ENCODE data around the gene DDX41. TPM values are rescaled to one million over a fixed set of nuclear protein-coding genes. Genes with fewer than 3 reads are reported as not detected.
"Not testable (repeated sequence)": the region's sequence is repeated elsewhere in the genome, so short reads cannot be mapped to it uniquely, and the experiment has no call there.

DDX41 gene
- polyA plus RNA-seq = 74.2 TPM

DNA sequence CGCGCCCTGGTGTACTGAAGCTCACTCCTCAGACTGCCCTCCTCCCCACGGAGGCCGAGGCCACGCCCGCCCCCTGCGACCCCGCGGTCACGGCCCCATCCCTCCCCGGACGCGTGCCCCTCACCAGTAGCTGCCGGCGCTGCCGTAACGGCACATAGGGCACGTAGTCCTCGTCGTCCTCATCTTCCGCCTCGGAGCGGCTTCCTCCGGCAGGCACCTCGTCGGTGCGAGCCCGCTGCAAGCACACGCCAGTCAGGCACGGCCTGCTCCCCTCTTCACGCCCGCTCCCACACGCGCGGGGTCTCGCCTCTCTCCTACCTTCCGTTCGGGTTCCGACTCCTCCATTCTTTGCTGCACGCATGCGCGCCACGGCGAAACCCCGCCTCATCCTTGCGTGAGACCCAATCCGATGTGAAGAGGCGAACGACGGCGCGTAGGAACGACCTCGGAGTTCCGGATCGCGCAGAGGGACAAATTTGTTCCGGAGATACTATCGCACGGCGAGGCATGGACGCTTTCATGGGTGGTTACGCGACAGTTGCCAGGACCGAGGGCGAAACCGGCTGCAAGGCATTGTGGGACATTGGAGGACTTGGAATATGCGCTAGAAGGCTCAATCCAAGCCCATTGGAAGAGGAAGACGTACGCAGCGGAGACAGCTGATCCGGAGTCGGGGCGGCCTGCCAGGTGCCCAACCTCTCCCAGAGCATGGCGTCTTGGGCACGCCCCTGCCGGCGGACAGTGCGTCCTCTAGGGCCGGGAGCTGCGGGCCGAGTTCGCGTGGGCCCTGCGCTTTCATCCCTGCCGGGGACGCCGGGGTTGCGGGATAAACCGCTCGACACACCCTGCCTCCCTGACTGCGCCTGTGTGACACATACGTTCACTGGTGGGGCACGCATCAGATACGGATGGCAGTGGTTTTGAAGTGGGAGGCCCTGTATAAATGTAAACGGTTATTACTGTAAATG, at the start of gene DDX41:
DDX41 (minus strand) TSS at position 361 of the 968 bp plus-strand sequence; CDS start at position 345, 16 bp downstream.
- H3K36me3 Mint-ChIP-seq = peaks cover 2% of the 10 kb centered on the region
- H3K4me1 Mint-ChIP-seq = peaks cover 4 to 30% (median 29%) of the 10 kb centered on the region in 3 donors
- peak within 1 kb of the TSS; percentile 54 to 95 (median 63) for H3K27ac Mint-ChIP-seq
- H3K9me3 Mint-ChIP-seq = no peaks in the 10 kb centered on the region
- H3K4me3 Mint-ChIP-seq = peak within 1 kb of the TSS; percentile 81 to 100 (median 98)
- H3K27me3 Mint-ChIP-seq = no peaks in the 10 kb centered on the region

DNA sequence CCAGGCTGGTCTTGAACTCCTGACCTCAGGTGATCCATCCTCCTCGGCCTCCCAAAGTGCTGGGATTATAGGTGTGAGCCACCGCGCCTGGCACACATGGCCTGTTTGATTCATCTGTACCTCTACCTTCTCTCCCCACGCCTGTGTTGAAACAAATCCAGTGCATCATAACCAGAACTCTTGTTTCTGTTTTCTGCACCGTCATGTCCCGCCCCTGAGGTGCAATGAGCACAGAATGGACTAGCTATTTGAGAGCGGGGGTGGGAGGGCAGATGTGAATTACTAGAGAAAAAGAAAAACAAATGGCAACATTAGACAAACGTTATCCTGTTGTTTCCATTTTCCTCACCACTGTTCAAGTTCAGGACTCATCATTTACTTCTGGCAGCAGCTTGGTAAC, 48.3 kb upstream of the DDX41 start:
- no peak overlapping the region for H3K27ac Mint-ChIP-seq
- no peak overlapping the region for H3K4me3 Mint-ChIP-seq
- H3K4me1 Mint-ChIP-seq = peaks cover 0 to 4% (median 0%) of the 10 kb centered on the region in 3 donors
- no peaks in the 10 kb centered on the region for H3K36me3 Mint-ChIP-seq
- H3K9me3 Mint-ChIP-seq = peaks cover 0 to 2% (median 0%) of the 10 kb centered on the region in 3 donors
- peaks cover 6% of the 10 kb centered on the region for H3K27me3 Mint-ChIP-seq

DNA sequence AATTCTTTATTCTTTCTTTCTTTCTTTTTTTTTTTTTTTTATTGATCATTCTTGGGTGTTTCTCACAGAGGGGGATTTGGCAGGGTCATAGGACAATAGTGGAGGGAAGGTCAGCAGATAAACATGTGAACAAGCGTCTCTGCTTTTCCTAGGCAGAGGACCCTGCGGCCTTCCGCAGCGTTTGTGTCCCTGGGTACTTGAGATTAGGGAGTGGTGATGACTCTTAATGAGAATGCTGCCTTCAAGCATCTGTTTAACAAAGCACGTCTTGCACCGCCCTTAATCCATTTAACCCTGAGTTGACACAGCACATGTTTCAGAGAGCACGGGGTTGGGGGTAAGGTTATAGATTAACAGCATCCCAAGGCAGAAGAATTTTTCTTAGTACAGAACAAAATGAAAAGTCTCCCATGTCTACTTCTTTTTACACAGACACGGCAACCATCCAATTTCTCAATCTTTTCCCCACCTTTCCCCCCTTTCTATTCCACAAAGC, 42.7 kb upstream of the DDX41 start:
- H3K9me3 Mint-ChIP-seq, H3K4me3 Mint-ChIP-seq, H3K27me3 Mint-ChIP-seq, H3K36me3 Mint-ChIP-seq, H3K27ac Mint-ChIP-seq, H3K4me1 Mint-ChIP-seq: not testable (repeated sequence)

DNA sequence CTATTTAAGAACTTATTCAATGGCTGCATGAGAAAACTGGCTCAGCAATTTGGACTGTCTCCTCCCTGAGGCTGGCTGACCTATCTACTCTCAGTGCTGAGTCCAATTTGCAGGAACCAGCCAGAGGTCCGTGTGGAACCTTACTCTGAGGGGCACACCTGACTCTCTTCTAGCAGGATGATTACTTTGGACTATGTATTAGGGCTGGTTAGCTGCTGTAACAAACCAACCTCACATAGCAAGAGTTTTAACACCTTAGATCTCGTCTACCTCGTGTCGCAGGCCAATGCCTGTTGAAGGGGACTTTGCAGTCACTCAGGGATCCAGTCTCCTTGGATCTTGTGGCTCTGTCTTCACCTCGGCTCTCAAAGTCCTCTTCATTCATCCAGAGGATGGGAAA, 41.0 kb upstream of the DDX41 start:
- Mint-ChIP-seq H3K27me3 (no peaks in the 10 kb centered on the region), H3K4me3 (no peak overlapping the region), H3K27ac (no peak overlapping the region), H3K36me3 (no peaks in the 10 kb centered on the region), H3K9me3 (no peaks in the 10 kb centered on the region), H3K4me1 (peaks cover 10 to 16% (median 14%) of the 10 kb centered on the region in 3 donors)

DNA sequence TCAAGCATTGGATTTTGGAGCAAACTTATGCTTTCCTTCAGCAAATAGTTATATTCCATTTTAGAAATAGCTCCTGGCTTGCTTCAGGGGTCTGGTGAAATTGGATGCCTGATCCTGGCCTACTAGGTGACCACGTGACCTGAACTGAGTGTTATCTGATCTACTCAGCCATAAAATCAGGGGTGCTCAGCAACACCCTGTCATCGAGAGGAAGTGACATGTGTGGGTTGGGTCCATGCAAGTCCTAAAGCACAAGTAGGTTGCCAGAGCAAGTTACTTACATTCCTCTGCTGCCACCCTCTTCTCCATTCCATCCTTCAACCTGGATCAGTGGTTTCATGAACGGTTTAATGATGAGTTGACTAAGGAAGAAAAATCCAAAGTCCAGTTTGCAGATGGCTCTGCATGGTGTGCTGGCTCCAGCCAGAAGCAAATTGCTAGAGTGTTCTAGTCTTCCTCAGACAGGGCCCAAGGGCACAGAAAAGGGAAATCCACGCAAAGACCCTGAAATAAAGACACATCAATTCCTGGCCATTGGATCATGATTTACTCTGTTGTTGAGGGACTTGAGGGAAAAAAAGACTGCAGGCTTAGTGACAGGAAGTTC, 40.4 kb upstream of the DDX41 start:
- no peak overlapping the region for H3K4me3 Mint-ChIP-seq
- H3K4me1 Mint-ChIP-seq = peaks cover 14 to 20% (median 20%) of the 10 kb centered on the region in 3 donors
- H3K9me3 Mint-ChIP-seq = no peaks in the 10 kb centered on the region
- peak overlapping the region in 1 of 3 donors; percentile 86 for H3K27ac Mint-ChIP-seq
- H3K36me3 Mint-ChIP-seq = no peaks in the 10 kb centered on the region
- no peaks in the 10 kb centered on the region for H3K27me3 Mint-ChIP-seq

DNA sequence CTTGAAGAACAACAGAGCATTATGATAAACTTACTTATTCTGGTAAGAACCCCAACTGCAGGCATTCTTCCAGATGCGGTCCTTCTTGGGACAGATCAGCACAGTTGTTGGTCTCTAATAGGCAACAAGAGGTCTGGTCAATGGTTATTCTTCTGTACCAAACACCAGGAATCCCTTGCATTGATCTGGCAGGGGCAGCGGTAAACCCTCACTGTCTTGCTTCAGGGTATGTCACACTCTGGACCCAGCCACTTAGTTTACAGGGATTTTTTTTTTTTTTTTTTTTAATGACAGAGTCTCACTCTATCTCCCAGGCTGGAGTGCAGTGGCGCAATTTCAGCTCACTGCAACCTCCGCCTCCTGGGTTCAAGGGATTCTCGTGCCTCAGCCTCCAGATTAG, 38.9 kb upstream of the DDX41 start:
- H3K27me3 Mint-ChIP-seq = no peaks in the 10 kb centered on the region
- peaks cover 18 to 23% (median 21%) of the 10 kb centered on the region in 3 donors for H3K4me1 Mint-ChIP-seq
- H3K36me3 Mint-ChIP-seq = no peaks in the 10 kb centered on the region
- H3K27ac Mint-ChIP-seq = no peak overlapping the region
- H3K4me3 Mint-ChIP-seq = peak overlapping the region in 1 of 4 donors; percentile 93
- H3K9me3 Mint-ChIP-seq = no peaks in the 10 kb centered on the region

DNA sequence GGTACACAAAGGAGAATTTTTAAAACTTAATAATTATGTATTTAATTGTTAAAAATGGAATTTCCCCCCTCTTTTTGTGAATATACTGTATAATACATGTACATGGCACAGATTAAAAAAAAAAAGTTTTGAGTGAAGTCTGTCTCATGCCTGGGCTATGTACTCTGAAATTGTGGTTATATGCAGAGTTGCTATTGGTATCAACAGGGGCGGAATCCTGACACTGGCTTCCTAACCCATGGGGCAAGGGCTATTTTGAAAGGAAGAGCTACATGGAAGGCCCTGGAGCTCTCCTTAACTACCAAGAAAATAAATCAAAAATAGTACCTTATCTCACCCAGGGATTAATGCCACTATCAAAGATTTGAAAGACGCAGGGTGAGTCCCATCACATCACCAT, 38.5 kb upstream of the DDX41 start:
- Mint-ChIP-seq H3K36me3 (no peaks in the 10 kb centered on the region), H3K9me3 (no peaks in the 10 kb centered on the region), H3K27me3 (no peaks in the 10 kb centered on the region), H3K27ac (peak overlapping the region in 1 of 3 donors; percentile 95), H3K4me1 (peaks cover 20 to 25% (median 21%) of the 10 kb centered on the region in 3 donors), H3K4me3 (peak overlapping the region; percentile 56 to 97 (median 86))

DNA sequence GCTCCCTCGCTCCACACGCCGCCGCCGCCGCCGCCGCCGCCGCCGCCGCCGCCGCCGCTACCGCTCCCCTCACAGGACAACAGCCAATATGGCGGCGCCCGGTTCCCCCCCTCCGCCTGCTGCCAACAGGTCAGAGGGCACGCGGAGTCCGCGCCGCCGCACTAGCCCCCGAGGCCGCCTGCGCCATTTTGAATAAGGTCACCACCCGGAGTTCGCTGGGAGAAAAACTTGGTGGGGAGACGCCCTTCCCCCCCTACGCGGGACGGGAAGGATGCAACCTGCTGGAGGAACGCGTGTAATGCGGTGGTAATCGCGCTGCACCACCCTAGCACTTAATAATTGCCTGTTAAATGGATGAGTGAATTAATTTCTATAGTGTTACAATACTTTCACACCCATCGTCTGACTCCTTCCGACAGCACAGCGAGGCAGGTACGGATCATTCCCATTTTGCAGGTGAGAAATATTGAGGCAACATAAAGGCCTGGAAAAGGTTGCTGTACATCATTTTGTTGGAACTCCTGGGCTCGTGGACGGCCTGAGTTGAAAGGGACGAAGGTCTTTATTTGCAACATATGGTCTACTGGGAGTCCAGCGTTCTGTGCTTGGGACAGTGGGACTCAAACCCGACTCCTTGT, 37.8 kb upstream of the DDX41 start, which contains the start of gene FAM193B:
FAM193B (minus strand) TSS at position 90 of the 638 bp plus-strand sequence. CDS start 105 bp downstream, outside the sequence.
- peaks cover 21 to 27% (median 22%) of the 10 kb centered on the region in 3 donors for H3K4me1 Mint-ChIP-seq
- H3K4me3 Mint-ChIP-seq = peak within 1 kb of the TSS; percentile 79 to 97 (median 95)
- H3K36me3 Mint-ChIP-seq = no peaks in the 10 kb centered on the region
- no peaks in the 10 kb centered on the region for H3K9me3 Mint-ChIP-seq
- no peaks in the 10 kb centered on the region for H3K27me3 Mint-ChIP-seq
- H3K27ac Mint-ChIP-seq = peak within 1 kb of the TSS; percentile 51 to 95 (median 93)

DNA sequence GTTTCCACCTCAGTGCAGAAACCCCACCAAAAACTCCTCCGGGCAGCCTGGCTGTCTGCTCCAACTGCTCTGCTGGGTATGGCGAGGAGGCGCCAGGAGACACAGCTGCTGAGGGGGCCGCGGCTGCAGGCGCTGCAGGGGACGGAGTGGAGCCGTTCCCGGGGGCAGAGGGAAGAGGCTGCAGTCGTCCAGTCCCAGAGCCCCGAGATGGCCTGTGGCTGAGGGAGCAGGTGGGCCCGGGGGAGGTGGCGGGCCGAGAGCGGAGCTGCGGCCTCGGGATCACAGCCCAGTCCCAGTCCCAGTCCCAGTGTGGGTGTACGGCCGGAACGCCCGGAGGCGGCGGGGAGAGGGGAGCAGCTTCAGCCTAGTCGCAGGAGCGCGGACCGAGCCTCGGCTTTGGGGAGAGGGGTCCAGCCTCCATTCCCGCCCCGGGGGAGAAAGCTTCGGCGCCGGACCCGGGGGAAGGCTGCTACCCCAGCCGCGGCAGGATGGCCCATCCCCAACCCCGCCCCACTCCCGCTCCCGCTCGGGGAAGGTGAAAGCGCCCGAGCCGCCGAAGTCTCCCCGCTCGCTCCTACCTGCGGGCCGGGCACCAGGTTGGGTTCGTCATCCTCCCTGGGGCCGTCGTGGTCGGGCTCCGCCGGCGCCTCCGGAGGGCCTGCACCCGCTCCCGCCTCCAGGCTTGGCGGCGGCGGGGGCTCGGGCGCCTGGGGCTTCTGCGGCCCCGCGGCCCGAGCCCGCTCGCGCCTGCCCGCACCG, 37.1 kb upstream of the DDX41 start:
- no peaks in the 10 kb centered on the region for H3K36me3 Mint-ChIP-seq
- no peaks in the 10 kb centered on the region for H3K9me3 Mint-ChIP-seq
- H3K27ac Mint-ChIP-seq = peak overlapping the region in 1 of 3 donors; percentile 51
- H3K4me3 Mint-ChIP-seq = peak overlapping the region; percentile 77 to 93 (median 85)
- H3K4me1 Mint-ChIP-seq = peaks cover 21 to 27% (median 22%) of the 10 kb centered on the region in 3 donors
- H3K27me3 Mint-ChIP-seq = no peaks in the 10 kb centered on the region

DNA sequence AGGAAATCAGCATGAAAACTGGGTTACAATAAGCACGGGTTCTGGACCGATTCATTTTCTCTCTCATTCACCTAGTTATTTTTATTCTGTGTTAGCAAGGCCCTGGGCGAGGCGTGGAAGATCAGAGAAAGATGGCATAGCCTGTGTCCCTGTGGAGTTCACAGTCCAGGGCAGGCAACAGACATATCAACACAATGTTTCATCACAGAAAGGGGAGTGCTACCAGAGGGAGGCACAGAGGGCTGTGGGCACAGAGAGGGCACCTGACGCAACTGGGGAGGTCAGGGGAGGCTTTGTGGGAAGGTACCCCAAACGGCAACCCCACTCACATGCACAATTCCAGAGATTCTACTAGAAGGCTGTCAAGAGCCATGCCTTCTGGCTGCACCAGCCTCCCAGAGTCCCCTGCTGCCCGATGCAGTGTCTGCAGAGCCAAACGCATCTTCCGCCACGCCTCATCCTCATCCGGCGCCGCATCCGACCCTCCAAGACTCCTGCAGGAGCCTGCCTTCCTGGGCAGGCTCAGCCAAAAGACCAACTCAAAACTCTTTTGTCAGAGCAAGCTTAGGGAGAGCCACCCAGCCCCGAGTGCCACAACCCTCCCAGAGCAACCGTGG, 36.2 kb upstream of the DDX41 start:
- Mint-ChIP-seq H3K27ac (peak overlapping the region; percentile 46 to 94 (median 51)), H3K36me3 (peaks cover under 1% of the 10 kb centered on the region), H3K9me3 (no peaks in the 10 kb centered on the region), H3K4me3 (peak overlapping the region; percentile 77 to 88 (median 84)), H3K27me3 (no peaks in the 10 kb centered on the region), H3K4me1 (peaks cover 22 to 32% (median 24%) of the 10 kb centered on the region in 3 donors)

DNA sequence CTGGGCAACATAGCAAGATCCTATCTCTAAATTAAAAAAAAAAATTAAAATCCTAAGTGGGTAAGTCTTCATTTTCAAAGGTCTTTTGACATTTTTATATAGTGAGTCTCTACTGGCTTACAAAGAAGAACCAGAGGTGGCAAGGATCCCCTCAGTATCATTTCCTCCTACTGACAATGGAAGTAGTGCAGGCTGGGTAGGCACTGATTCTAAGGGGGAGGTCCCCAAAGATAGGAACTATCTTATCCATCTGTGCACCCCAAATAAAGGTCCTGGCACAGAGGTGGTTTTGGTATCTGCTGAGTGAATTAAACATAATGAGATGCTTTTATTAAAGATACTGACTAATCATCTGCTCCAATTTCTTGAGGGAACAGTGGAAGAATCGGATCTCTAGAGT, 33.4 kb upstream of the DDX41 start:
- peak overlapping the region in 2 of 4 donors; percentile 38 to 72 for H3K4me3 Mint-ChIP-seq
- H3K27ac Mint-ChIP-seq = peak overlapping the region in 1 of 3 donors; percentile 46
- no peaks in the 10 kb centered on the region for H3K9me3 Mint-ChIP-seq
- H3K36me3 Mint-ChIP-seq = peaks cover 3% of the 10 kb centered on the region
- no peaks in the 10 kb centered on the region for H3K27me3 Mint-ChIP-seq
- H3K4me1 Mint-ChIP-seq = peaks cover 22 to 32% (median 32%) of the 10 kb centered on the region in 3 donors

DNA sequence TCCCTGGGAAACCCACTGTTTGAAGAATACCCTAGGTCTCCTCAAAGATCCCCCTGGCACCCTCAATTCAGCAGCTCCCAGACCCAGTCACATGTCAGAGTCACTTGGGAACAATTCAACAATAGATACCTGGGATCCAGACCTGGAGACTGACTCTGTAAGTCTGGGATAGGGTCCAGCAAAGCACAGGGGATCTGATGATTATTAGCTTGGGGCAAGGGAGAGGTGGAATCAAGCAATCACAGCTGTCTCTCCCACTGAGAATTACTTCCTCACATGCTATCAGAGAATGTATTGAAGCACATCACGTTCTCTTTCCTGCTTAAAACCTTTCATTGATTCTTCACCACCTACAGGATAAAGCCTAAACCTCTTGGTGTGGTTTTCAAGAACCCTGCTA, 31.7 kb upstream of the DDX41 start:
- H3K27ac Mint-ChIP-seq = peak overlapping the region in 1 of 3 donors; percentile 39
- no peaks in the 10 kb centered on the region for H3K9me3 Mint-ChIP-seq
- no peaks in the 10 kb centered on the region for H3K27me3 Mint-ChIP-seq
- H3K4me1 Mint-ChIP-seq = peaks cover 14 to 27% (median 24%) of the 10 kb centered on the region in 3 donors
- peak overlapping the region in 1 of 4 donors; percentile 39 for H3K4me3 Mint-ChIP-seq
- H3K36me3 Mint-ChIP-seq = peaks cover 3% of the 10 kb centered on the region

DNA sequence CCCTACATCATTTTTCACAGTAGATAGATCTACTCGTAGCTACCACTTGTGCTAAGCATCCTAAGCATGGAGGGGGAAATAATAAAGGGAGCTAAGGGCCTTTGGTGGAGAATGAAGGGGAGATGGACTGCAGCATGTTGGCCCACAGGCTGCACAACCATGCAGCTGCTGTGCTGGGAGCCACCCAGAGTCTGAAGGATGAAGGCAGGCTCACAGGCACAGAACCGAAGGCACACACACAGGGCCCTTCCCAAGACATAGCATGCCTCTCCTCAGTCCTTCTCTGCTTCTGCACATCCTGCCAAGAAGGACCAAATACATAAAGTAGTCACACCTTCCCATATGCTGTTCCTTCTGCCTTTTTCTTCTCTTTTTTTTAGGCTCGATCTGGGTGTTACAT, 31.0 kb upstream of the DDX41 start:
- no peaks in the 10 kb centered on the region for H3K9me3 Mint-ChIP-seq
- H3K4me1 Mint-ChIP-seq = peaks cover 12 to 21% (median 17%) of the 10 kb centered on the region in 3 donors
- peak overlapping the region in 1 of 3 donors; percentile 3 for H3K27ac Mint-ChIP-seq

More for the DNA sequence above, 31.0 kb upstream of the DDX41 start:
- peak overlapping the region in 1 of 4 donors; percentile 73 for H3K4me3 Mint-ChIP-seq
- H3K36me3 Mint-ChIP-seq = peaks cover 5% of the 10 kb centered on the region
- H3K27me3 Mint-ChIP-seq = no peaks in the 10 kb centered on the region
